GM12878 (cell line): ENCODE measurements around the gene IL1RAPL1. TPM values are rescaled to one million over a fixed set of nuclear protein-coding genes. Genes with fewer than 3 reads are reported as not detected.

Source experiments
- ATAC-seq: fragments of 200-7000 bp; cut with Tn5 transposase; 3 replicates; pipeline ENCODE4 v1.9.1; 2020; ENCODE audit warnings: mild to moderate bottlenecking, moderate library complexity
- BruUV-seq: library from RNA; stranded (reverse); fragments of 400-500 nt; replicated peaks from 2 replicates; lab custom pipeline; 2021; lab: Mats Ljungman, UMichigan
- CTCF ChIA-PET: fragments of 300-600 bp; sonication (Branson Sonifier 250); formaldehyde crosslinking; extraction: SDS; loops from one replicate; lab custom pipeline; 2021; ENCODE audit warnings: inconsistent platforms; lab: Yijun Ruan, JAX
- POLR2A ChIA-PET: fragments of 350-600 bp; formaldehyde crosslinking; extraction: SDS; loops from one replicate; lab custom pipeline; 2021; ENCODE audit warnings: inconsistent platforms; lab: Charles Lee
- RAD21 ChIA-PET: fragments of 300-600 bp; sonication (Branson Sonifier 250); formaldehyde crosslinking; loops from one replicate; lab custom pipeline; 2023; ENCODE audit warnings: antibody characterized with exemption; ENCODE audit not compliant: unreplicated experiment; lab: Charles Lee
- SMC1A ChIA-PET: fragments of 300-600 bp; sonication (Branson Sonifier 250); formaldehyde crosslinking; loops from one replicate; lab custom pipeline; 2023; ENCODE audit not compliant: unreplicated experiment, uncharacterized antibody; lab: Charles Lee
- DNase-seq: peaks from one replicate; pipeline ENCODE4 v3.0.0-alpha.2; 2011; ENCODE audit warnings: low read depth, low spot score
- FAIRE-seq: peaks from 3 replicates; lab custom pipeline; 2011; peaks lifted over from hg19 to GRCh38; lab: Jason Lieb, UNC
- H2AFZ ChIP-seq: 2 replicates; pipeline ENCODE4 v1.6.0; 2011; ENCODE audit warnings: low read depth, low read length, control low read depth; ENCODE audit not compliant: control insufficient read depth
- H3K27ac ChIP-seq: 2 replicates; pipeline ENCODE4 v1.5.1; 2011; ENCODE audit warnings: control low read depth; ENCODE audit not compliant: control insufficient read depth, insufficient read depth
- H3K27me3 ChIP-seq, 2 experiments: replicated peaks in 1 of 2; 2 replicates each; pipeline versions ENCODE4 v1.6.0 to v1.6.1; 2011; ENCODE audit warnings: low read length in 1 of 2; ENCODE audit not compliant: control insufficient read depth in 2 of 2, insufficient read depth in 2 of 2
- H3K36me3 ChIP-seq, 2 experiments: 2 replicates each; pipeline ENCODE4 v1.5.1; 2011; ENCODE audit warnings: low read length in 1 of 2; ENCODE audit not compliant: control insufficient read depth in 2 of 2, insufficient read depth in 2 of 2
- H3K4me1 ChIP-seq: 2 replicates; pipeline ENCODE4 v1.6.1; 2011; ENCODE audit warnings: mild to moderate bottlenecking, low read length, moderate library complexity, mixed read lengths; ENCODE audit not compliant: control insufficient read depth, insufficient read depth
- H3K4me2 ChIP-seq: 2 replicates; pipeline ENCODE4 v1.6.0; 2011; ENCODE audit warnings: control low read depth; ENCODE audit not compliant: control insufficient read depth, insufficient read depth
- H3K4me3 ChIP-seq: fragments of 200-600 bp; sonication (generic); 2 replicates; pipeline ENCODE4 v1.5.1; 2016
- H3K79me2 ChIP-seq: 2 replicates; pipeline ENCODE4 v1.6.0; 2011; ENCODE audit warnings: low read length; ENCODE audit not compliant: control insufficient read depth, insufficient read depth
- H3K9ac ChIP-seq: 2 replicates; pipeline ENCODE4 v1.8.0; 2011; ENCODE audit warnings: low read length, control low read depth, mixed read lengths; ENCODE audit not compliant: control insufficient read depth, insufficient read depth
- H3K9me3 ChIP-seq: replicated peaks from 3 replicates; pipeline ENCODE4 v1.5.1; 2011; ENCODE audit warnings: mild to moderate bottlenecking, low read length; ENCODE audit not compliant: control insufficient read depth, insufficient read depth
- H4K20me1 ChIP-seq: 2 replicates; pipeline ENCODE4 v1.6.0; 2011; ENCODE audit not compliant: control insufficient read depth, insufficient read depth
- CREM ChIP-seq: IDR thresholded peaks from 2 replicates; pipeline ENCODE4 v1.6.1; 2014; ENCODE audit warnings: antibody characterized with exemption, low read depth
- HDAC2 ChIP-seq: fragments of 200-600 bp; sonication (generic); IDR thresholded peaks from 2 replicates; pipeline ENCODE4 v1.6.1; 2017
- MYC ChIP-seq: IDR thresholded peaks from 2 replicates; pipeline ENCODE4 v1.6.1; 2011; ENCODE audit warnings: mild to moderate bottlenecking, low read length, moderate library complexity, inconsistent platforms; ENCODE audit not compliant: insufficient read depth, insufficient replicate concordance, insufficient read length, severe bottlenecking
- NFIC ChIP-seq: IDR thresholded peaks from 2 replicates; pipeline ENCODE4 v1.6.1; 2012; ENCODE audit warnings: low read depth, mild to moderate bottlenecking, inconsistent platforms, low read length, moderate library complexity
- PML ChIP-seq: IDR thresholded peaks from 2 replicates; pipeline ENCODE4 v1.6.1; 2012; ENCODE audit warnings: low read length, inconsistent platforms
- POLR2A ChIP-seq: IDR thresholded peaks from 2 replicates; pipeline ENCODE4 v1.6.1; 2011; ENCODE audit warnings: low read depth, mild to moderate bottlenecking, low read length
- RAD21 ChIP-seq: IDR thresholded peaks from 2 replicates; pipeline ENCODE4 v1.6.1; 2011; ENCODE audit warnings: mild to moderate bottlenecking, low read depth, low read length, moderate library complexity; ENCODE audit not compliant: insufficient read depth
- SREBF1 ChIP-seq: IDR thresholded peaks from 2 replicates; pipeline ENCODE4 v1.6.1; 2012; ENCODE audit warnings: mild to moderate bottlenecking, low read length
- TCF12 ChIP-seq: IDR thresholded peaks from 2 replicates; pipeline ENCODE4 v1.6.1; 2011; ENCODE audit warnings: low read depth, mild to moderate bottlenecking, low read length
- ZNF592 ChIP-seq: fragments of 450-650 bp; IDR thresholded peaks from 2 replicates; pipeline ENCODE4 v1.6.1; 2017; ENCODE audit warnings: mild to moderate bottlenecking, moderate library complexity
- ZNF687 ChIP-seq: fragments of 450-650 bp; IDR thresholded peaks from 2 replicates; pipeline ENCODE4 v1.6.1; 2017; ENCODE audit warnings: mild to moderate bottlenecking, moderate library complexity
- WGBS: methylation state at CpG from one replicate; pipeline ENCODE4 v1.1.6; 2016; ENCODE audit warnings: low lambda C conversion rate; ENCODE audit not compliant: insufficient replicate concordance, insufficient coverage; ENCODE audit errors: missing lambda C conversion rate; 5-methylcytosine and 5-hydroxymethylcytosine counted together
- in situ Hi-C: fragments of 300-500 bp; cut with MboI; formaldehyde crosslinking; loops from 9 replicates; pipeline ENCODE4 v1.14.3; 2018; ENCODE audit warnings: mixed read lengths
- intact Hi-C: fragments of 100-400 bp; cut with micrococcal nuclease; formaldehyde crosslinking; loops from one replicate; pipeline ENCODE4 v1.14.2; 2022; ENCODE audit not compliant: unreplicated experiment
- polyA plus RNA-seq, 11 experiments: library from polyadenylated mRNA; depleted of rRNA in 4 of 11; unstranded in 6 of 11; stranded (reverse) in 5 of 11; fragments of >200 nt; fragmentation: Nextera tagmentation in 4 of 11; fragmentation: Illumina TruSeq in 1 of 11; extraction: Ambion mirVana in 4 of 11; extraction: Trizol in 1 of 11; gene quantifications; 1 replicate in 1 of 11; 2 replicates in 10 of 11; pipeline versions ENCODE4 v1.2.1 to v1.2.3, GENCODE V29; 2011 to 2016; ENCODE audit warnings: inconsistent platforms in 2 of 11, missing spikeins in 2 of 11, low read depth in 1 of 11
- total RNA-seq, 4 experiments: library from RNA; depleted of rRNA in 3 of 4; stranded (reverse); fragments of >200 nt in 3 of 4; fragmentation: Illumina TruSeq in 1 of 4; extraction: Trizol in 1 of 4; gene quantifications; 2 replicates each; pipeline versions ENCODE4 v1.2.1 to v1.2.3, GENCODE V29; 2013 to 2021
- TF ChIP-seq, protein P1 (sequence below): IDR thresholded peaks from 2 replicates; pipeline ENCODE4 v1.6.1; 2011; ENCODE audit warnings: borderline replicate concordance, low read depth, mild to moderate bottlenecking, moderate library complexity, mixed read lengths, low read length; ENCODE audit not compliant: insufficient read depth; ENCODE audit errors: extremely low read length
- TF ChIP-seq, protein P2 (sequence below): fragments of 150-350 bp; IDR thresholded peaks from 2 replicates; pipeline ENCODE4 v1.6.1; 2014; ENCODE audit warnings: mild to moderate bottlenecking, low read depth, low read length

The IL1RAPL1 gene
- total and polyA plus RNA-seq, 10 of the 15 experiments (the other 5 are each of a cell fraction or from before 2014, with no cell fraction given) = not detected

GRCh38 chrX:29872831-29873230 is 1285.6 kb downstream of the IL1RAPL1 start:
- no peaks in the 10 kb centered on the region for H4K20me1 ChIP-seq
- peaks cover 4% of the 10 kb centered on the region; the same call in 1 of the 3 replicates for H3K9me3 ChIP-seq
- H3K36me3 ChIP-seq = no peaks in the 10 kb centered on the region
- ChIA-PET POLR2A (no interaction called here), RAD21 (no interaction called here), CTCF (interaction anchor here (1.4 kb wide), 1 partner anchor 30 kb away, joined by 3 read pairs; no protein-coding TSS in a partner anchor), SMC1A (no interaction called here)
- ATAC-seq (no peak), FAIRE-seq (no peak), DNase-seq (no peak)
- 50% methylated on average over 2 of the region's 2 CpGs for WGBS
- no TSS peak for BruUV-seq
- no peaks in the 10 kb centered on the region for H3K4me1 ChIP-seq
- in situ Hi-C loops = no loop called here
- no peak overlapping the region for H3K27ac ChIP-seq
- no peak overlapping the region for H3K9ac ChIP-seq
- H2AFZ ChIP-seq = no peak overlapping the region
- intact Hi-C loops = no loop called here
- H3K27me3 ChIP-seq = no peaks in the 10 kb centered on the region
- no peak overlapping the region for H3K4me2 ChIP-seq
- no peaks in the 10 kb centered on the region for H3K79me2 ChIP-seq
- H3K4me3 ChIP-seq = no peak overlapping the region
- TF ChIP-seq TCF12 = no peak
- no peak for TF ChIP-seq RAD21
- TF ChIP-seq, protein P1, sequence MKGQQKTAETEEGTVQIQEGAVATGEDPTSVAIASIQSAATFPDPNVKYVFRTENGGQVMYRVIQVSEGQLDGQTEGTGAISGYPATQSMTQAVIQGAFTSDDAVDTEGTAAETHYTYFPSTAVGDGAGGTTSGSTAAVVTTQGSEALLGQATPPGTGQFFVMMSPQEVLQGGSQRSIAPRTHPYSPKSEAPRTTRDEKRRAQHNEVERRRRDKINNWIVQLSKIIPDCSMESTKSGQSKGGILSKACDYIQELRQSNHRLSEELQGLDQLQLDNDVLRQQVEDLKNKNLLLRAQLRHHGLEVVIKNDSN = no peak
- no peak for TF ChIP-seq ZNF687
- TF ChIP-seq ZNF592 = no peak
- TF ChIP-seq, protein P2, sequence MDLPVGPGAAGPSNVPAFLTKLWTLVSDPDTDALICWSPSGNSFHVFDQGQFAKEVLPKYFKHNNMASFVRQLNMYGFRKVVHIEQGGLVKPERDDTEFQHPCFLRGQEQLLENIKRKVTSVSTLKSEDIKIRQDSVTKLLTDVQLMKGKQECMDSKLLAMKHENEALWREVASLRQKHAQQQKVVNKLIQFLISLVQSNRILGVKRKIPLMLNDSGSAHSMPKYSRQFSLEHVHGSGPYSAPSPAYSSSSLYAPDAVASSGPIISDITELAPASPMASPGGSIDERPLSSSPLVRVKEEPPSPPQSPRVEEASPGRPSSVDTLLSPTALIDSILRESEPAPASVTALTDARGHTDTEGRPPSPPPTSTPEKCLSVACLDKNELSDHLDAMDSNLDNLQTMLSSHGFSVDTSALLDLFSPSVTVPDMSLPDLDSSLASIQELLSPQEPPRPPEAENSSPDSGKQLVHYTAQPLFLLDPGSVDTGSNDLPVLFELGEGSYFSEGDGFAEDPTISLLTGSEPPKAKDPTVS = no peak
- no peak for TF ChIP-seq HDAC2
- TF ChIP-seq MYC = no peak
- no peak for TF ChIP-seq SREBF1
- TF ChIP-seq PML = no peak
- TF ChIP-seq CREM = peak; percentile 29; the same call in 1 of the 2 replicates
- peak; percentile 44; the same call in 1 of the 2 replicates for TF ChIP-seq NFIC
- no peak for TF ChIP-seq POLR2A
